GM12873 (cell line): Measurements from ENCODE around the gene KCNQ2.
A peak's percentile ranks its signal among the peaks of the same experiment; 100 is the strongest.

Experiments
- TF ChIP-seq, protein P1 (sequence below): IDR thresholded peaks from 2 replicates; pipeline ENCODE4 v1.5.1; 2012; ENCODE audit warnings: low read depth, mild to moderate bottlenecking, moderate library complexity, low read length, control low read depth; ENCODE audit not compliant: insufficient read depth; ENCODE audit errors: missing control alignments

KCNQ2 gene

DNA sequence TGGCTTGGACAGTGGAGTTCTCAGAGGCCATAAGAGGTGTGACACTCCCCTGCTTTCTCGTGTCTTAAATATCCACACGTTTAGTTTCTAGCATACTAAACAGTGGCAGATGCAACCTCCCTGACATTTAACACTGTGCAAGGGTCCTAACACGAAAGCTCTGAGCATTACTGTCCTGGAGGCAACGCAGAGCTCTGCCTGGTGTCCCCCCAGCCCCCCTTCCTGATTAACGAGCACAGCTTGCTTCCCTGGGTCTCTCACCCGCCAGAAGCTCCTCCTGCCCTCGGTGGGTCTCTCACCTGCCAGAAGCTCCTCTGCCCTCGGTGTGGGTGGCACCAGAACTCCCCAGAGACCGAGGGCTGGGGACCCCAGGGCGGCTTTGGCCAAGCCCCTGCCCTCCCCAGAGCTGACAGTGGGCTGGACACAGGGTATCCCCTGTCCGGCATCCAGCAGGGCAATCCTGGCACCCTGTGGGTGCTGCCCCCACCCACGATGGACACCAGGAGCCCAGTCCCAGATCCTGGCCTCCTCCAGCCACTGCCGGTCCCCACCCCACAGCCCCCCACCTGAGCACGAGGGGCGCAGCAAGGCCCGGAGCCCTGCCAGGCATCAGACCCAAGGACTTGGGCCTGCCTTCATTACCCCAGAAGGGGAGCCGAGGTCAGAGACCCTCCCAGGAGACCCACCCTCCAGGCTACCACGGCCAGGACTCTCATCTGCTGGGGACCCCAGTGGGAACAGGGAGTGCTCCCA is 12.4 kb upstream of the KCNQ2 start:
- TF ChIP-seq, protein P1, sequence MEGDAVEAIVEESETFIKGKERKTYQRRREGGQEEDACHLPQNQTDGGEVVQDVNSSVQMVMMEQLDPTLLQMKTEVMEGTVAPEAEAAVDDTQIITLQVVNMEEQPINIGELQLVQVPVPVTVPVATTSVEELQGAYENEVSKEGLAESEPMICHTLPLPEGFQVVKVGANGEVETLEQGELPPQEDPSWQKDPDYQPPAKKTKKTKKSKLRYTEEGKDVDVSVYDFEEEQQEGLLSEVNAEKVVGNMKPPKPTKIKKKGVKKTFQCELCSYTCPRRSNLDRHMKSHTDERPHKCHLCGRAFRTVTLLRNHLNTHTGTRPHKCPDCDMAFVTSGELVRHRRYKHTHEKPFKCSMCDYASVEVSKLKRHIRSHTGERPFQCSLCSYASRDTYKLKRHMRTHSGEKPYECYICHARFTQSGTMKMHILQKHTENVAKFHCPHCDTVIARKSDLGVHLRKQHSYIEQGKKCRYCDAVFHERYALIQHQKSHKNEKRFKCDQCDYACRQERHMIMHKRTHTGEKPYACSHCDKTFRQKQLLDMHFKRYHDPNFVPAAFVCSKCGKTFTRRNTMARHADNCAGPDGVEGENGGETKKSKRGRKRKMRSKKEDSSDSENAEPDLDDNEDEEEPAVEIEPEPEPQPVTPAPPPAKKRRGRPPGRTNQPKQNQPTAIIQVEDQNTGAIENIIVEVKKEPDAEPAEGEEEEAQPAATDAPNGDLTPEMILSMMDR: no peak

DNA sequence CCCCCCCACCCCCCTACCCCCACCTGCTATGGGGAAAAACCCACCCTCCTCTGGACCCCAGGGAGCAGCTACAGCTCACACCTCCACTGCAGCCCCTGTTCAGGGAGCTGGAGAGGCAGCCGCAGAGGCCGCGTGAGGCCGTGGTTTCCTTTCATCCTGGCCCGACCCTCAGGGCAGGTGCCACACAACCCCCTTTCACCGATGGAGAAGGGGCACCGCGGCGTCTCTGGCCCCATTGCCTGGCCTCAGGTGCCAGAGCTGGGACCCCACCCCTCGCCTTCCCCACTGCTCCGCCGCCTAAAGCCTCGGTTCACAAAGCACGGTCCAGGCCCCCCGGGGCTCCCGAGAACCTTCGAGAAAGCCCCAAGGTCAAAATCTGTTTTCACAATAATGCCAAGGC is 11.8 kb upstream of the KCNQ2 start:
- TF ChIP-seq, protein P1: no peak

DNA sequence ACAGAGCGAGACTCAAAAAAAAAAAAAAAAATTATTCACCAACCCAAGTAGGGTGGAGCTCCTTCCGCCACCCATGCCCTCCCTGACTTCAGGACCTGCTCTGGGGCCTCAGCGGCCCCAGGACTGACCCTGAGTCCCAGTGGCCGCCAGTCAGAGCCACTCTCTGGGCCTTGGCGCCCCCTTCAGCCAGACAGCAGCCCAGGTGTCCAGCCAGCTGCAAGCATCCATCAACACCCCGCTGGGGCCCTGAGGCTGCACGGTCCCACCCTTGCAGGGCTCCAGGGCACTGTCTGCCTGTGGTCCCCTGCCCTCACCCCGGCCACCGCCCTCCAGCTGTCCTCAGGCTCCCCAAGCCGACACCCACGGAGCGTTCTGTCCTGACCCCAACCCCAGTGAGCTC is 11.4 kb upstream of the KCNQ2 start:
- TF ChIP-seq, protein P1: peak; percentile 37

DNA sequence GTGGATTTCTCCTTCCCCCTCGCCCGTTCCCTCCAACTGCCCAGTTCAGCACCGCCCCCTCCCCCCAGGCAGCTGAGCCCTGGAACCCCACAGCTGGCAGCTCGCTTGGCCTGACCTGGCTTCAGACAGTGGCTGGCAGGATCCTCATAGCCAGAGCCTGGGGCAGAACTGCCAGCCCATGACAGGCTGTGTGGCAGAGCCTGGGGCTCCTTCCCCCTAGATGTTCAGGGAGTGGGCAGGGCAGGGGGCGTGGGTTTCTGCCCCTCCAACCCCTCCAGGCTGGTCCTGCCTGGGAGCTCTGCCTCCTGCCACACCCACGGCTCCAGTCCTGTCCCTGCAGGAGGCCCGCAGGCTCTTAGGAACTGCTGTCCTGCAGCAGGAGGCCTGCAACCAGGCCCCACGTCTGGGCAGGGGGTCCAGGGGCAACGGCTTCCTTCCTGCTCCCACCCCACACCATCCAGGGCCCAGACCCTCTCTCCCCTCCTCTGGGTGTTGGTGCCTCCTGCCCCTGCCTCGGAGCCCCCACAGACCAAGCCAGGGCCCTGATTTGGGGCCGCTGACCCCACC is 9.6 kb upstream of the KCNQ2 start:
- TF ChIP-seq, protein P1: no peak

DNA sequence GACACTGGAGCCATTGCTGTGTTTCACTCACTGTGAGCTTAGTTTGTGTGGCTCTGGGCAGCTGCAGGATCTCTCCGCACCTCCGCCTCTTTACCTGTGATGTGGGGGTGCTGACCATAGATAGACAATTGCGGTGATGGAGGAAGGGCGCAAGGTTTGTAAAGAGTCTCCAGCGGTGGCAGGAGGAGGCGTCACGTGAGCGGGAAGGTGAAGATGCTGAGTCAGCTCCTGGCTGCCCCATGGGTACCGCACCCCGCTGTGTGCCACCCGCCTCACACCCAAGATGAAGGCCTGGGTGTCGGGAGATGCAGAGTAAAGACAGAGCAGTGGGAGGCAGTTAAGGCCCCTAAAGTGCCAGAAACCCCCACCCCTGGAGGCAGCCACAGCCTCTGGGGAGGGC is 9.0 kb upstream of the KCNQ2 start:
- TF ChIP-seq, protein P1: no peak

DNA sequence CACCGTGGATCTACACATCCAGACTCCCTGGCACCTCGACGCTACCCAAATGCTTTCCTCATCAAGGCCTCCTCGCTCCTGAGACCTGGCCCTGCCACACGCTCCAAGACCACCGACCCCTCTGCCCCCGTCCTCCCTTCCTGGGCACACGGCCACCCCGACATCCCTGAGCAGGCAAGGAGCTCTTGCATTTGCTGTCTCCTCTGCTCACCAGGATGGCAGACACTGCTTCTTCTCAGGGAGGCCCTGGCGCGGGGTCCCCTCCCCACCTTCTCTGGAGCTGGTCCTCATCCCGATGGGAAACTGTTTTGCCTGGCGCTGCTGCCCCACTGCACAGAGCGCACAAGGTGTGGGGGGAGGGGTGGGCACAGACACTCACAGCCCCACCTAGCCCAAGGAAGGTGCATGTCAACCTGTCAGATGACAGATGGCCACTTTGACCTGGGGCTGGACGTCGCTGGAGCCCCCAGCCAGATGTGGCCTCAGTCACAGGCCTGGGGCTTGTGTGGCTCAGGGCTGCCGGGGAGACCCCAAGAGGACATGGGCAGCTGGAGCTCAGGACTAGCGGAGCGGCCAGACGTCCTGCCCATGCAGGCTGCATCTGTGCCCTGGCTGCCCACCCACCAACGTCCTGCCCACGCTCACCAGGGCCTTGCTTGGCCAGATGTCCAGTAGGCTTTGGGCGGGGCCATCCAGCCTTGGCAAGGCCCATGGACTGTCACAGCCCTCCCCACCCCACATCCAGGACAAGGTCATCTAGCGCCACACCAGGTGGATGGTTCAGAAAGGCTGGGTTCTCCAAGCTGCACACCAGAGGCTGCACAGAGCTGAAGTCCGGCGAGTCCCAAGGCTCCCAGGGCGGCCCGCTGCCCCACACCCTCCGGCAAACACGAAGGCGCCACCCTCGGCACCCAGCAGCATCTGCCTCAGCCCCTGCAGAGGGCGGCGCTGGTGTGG is 6.2 kb upstream of the KCNQ2 start:
- TF ChIP-seq, protein P1: no peak

DNA sequence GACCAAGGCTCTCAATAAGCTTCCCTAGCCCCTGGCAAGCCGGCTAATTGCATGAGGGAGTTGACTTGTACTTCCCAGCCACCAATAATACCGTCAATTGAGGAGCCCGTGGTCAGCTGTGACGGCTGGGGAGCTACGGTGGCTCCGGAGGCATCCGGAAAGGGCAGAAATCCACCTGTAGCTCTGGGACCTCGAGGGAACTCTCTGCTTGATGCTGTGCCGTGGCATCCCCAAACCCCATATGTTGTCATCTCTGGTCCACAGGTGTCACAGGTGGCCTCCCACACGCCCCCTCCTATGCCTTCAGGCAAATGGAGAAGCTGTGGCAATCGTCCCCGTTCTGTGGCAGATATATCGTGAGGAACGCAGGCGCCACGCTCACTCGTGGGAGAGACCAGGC is 5.5 kb upstream of the KCNQ2 start:
- TF ChIP-seq, protein P1: no peak
